ENCODE measurements around the gene TMCC3.

- TF ChIP-seq ESRRA (CRISPR knock-in tag; IDR thresholded peaks at IDR 0.05; ENCODE audit: borderline replicate concordance), result no peak
- TF ChIP-seq CTCF (IDR thresholded peaks at IDR 0.05), result no peak
- TF ChIP-seq ZNF138 (CRISPR knock-in tag; conservative IDR thresholded peaks at IDR 0.05), result no peak
- TF ChIP-seq RELA (CRISPR knock-in tag; IDR thresholded peaks at IDR 0.05; ENCODE audit: borderline replicate concordance), result no peak
- no peak for TF ChIP-seq E2F4 (CRISPR knock-in tag; IDR thresholded peaks at IDR 0.05; ENCODE audit: borderline replicate concordance, low read depth)
- TF ChIP-seq, protein P1, sequence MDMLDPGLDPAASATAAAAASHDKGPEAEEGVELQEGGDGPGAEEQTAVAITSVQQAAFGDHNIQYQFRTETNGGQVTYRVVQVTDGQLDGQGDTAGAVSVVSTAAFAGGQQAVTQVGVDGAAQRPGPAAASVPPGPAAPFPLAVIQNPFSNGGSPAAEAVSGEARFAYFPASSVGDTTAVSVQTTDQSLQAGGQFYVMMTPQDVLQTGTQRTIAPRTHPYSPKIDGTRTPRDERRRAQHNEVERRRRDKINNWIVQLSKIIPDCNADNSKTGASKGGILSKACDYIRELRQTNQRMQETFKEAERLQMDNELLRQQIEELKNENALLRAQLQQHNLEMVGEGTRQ (CRISPR knock-in tag; IDR thresholded peaks at IDR 0.05), result no peak
These were observed 53.1 kb downstream of the TMCC3 start for GRCh38 chr12:94597268-94597667.
